SK-N-SH (cell line): ENCODE results near the gene PLK3. TPM values are rescaled to one million over a fixed set of nuclear protein-coding genes. Genes with fewer than 3 reads are reported as not detected.

ENCODE experiments used
- CTCF ChIA-PET: fragments of 300-600, 350-600 bp; formaldehyde crosslinking; extraction: SDS; loops from one replicate; lab custom pipeline; 2021; lab: Yijun Ruan, JAX
- POLR2A ChIA-PET: fragments of 350-600 bp; sonication (Branson Sonifier 250); formaldehyde crosslinking; extraction: SDS; loops from one replicate; lab custom pipeline; 2020; ENCODE audit warnings: antibody characterized with exemption, inconsistent platforms; lab: Yijun Ruan, JAX
- DNase-seq: peaks from one replicate; pipeline ENCODE4 v3.0.0; 2012
- H2AFZ ChIP-seq: fragments of 200-600 bp; sonication (generic); 2 replicates; pipeline ENCODE4 v1.8.1; 2016; ENCODE audit warnings: antibody characterized with exemption, mild to moderate bottlenecking, low read depth
- H3F3A ChIP-seq: fragments of 200-600 bp; sonication (generic); replicated peaks from 2 replicates; pipeline ENCODE3; 2016; ENCODE audit warnings: antibody characterized with exemption, mild to moderate bottlenecking; ENCODE audit not compliant: insufficient read depth
- H3K27ac ChIP-seq, 2 experiments: fragments of 200-500 bp in 1 of 2; fragments of 200-600 bp in 1 of 2; sonication (Bioruptor generic) in 1 of 2; sonication (generic), shearing (Covaris generic) in 1 of 2; 2 replicates each; pipeline versions ENCODE4 v1.5.1 to v1.6.1; 2014 to 2016; ENCODE audit warnings: low read depth in 2 of 2, inconsistent platforms in 1 of 2, low read length in 1 of 2, mild to moderate bottlenecking in 1 of 2, mixed read lengths in 1 of 2
- H3K27me3 ChIP-seq: fragments of 200-600 bp; sonication (generic), shearing (Covaris generic); 2 replicates; pipeline ENCODE4 v1.6.1; 2016; ENCODE audit warnings: mixed run types; ENCODE audit not compliant: insufficient read depth
- H3K36me3 ChIP-seq, 2 experiments: fragments of 200-500 bp in 1 of 2; fragments of 200-600 bp in 1 of 2; sonication (Bioruptor generic) in 1 of 2; sonication (generic) in 1 of 2; replicated peaks in 1 of 2; 2 replicates each; pipeline versions ENCODE3 to v1.5.1; 2014 to 2016; ENCODE audit warnings: low read length in 1 of 2, mild to moderate bottlenecking in 1 of 2; ENCODE audit not compliant: insufficient read depth in 2 of 2, control insufficient read depth in 1 of 2
- H3K4me1 ChIP-seq, 2 experiments: fragments of 200-500 bp in 1 of 2; fragments of 200-600 bp in 1 of 2; sonication (Bioruptor generic) in 1 of 2; sonication (generic), shearing (Covaris generic) in 1 of 2; 2 replicates each; pipeline versions ENCODE4 v1.5.1 to v1.6.1; 2014 to 2016; ENCODE audit warnings: low read depth in 1 of 2, low read length in 1 of 2, mixed run types in 1 of 2; ENCODE audit not compliant: insufficient read depth in 2 of 2, control insufficient read depth in 1 of 2
- H3K4me2 ChIP-seq: fragments of 200-600 bp; sonication (generic), shearing (Covaris generic); 2 replicates; pipeline ENCODE4 v1.6.1; 2017; ENCODE audit warnings: mixed run types
- H3K4me3 ChIP-seq, 2 experiments: fragments of 200-500 bp in 1 of 2; fragments of 200-600 bp in 1 of 2; sonication (Bioruptor generic) in 1 of 2; sonication (generic), shearing (Covaris generic) in 1 of 2; 2 replicates each; pipeline versions ENCODE4 v1.5.1 to v1.8.1; 2014 to 2016; ENCODE audit warnings: low read depth in 2 of 2, inconsistent platforms in 1 of 2, low read length in 1 of 2, mild to moderate bottlenecking in 1 of 2, mixed read lengths in 1 of 2, moderate library complexity in 1 of 2
- H3K79me2 ChIP-seq: fragments of 200-600 bp; sonication (generic); 2 replicates; pipeline ENCODE4 v1.8.1; 2017; ENCODE audit warnings: mild to moderate bottlenecking; ENCODE audit not compliant: insufficient read depth
- H3K9ac ChIP-seq: fragments of 200-600 bp; sonication (generic); 2 replicates; pipeline ENCODE4 v1.6.1; 2017; ENCODE audit warnings: mixed run types
- H3K9me2 ChIP-seq: fragments of 200-600 bp; sonication (generic); 2 replicates; pipeline ENCODE4 v1.6.1; 2017; ENCODE audit warnings: mixed run types
- H3K9me3 ChIP-seq: fragments of 200-600 bp; sonication (generic); 2 replicates; pipeline ENCODE4 v1.6.1; 2017; ENCODE audit warnings: mixed run types, mild to moderate bottlenecking, moderate library complexity
- H4K20me1 ChIP-seq: fragments of 200-600 bp; sonication (generic); 2 replicates; pipeline ENCODE4 v1.6.1; 2017; ENCODE audit warnings: mild to moderate bottlenecking, mixed run types; ENCODE audit not compliant: insufficient read depth
- CHD2 ChIP-seq: fragments of 150-350 bp; IDR thresholded peaks from 2 replicates; pipeline ENCODE4 v1.6.1; 2018; ENCODE audit warnings: low read length; ENCODE audit not compliant: partially characterized antibody
- EZH2phosphoT487 ChIP-seq: fragments of 200-600 bp; sonication (generic); IDR thresholded peaks from 2 replicates; pipeline ENCODE4 v1.6.1; 2017; ENCODE audit warnings: low read depth, mixed run types, mild to moderate bottlenecking, antibody characterized with exemption, moderate library complexity, borderline replicate concordance
- FOSL2 ChIP-seq: IDR thresholded peaks from 2 replicates; pipeline ENCODE4 v1.4.0; 2012; ENCODE audit warnings: low read depth, mild to moderate bottlenecking, moderate library complexity, borderline replicate concordance
- FOXM1 ChIP-seq: IDR thresholded peaks from 2 replicates; pipeline ENCODE4 v1.4.0; 2012; ENCODE audit warnings: low read depth, mild to moderate bottlenecking
- GABPA ChIP-seq: IDR thresholded peaks from 2 replicates; pipeline ENCODE4 v1.4.0; 2012; ENCODE audit warnings: low read depth, mild to moderate bottlenecking
- MEF2A ChIP-seq: IDR thresholded peaks from 2 replicates; pipeline ENCODE4 v1.4.0; 2012; ENCODE audit warnings: low read depth, borderline replicate concordance
- MXI1 ChIP-seq: IDR thresholded peaks from 2 replicates; pipeline ENCODE4 v1.6.1; 2012; ENCODE audit warnings: mild to moderate bottlenecking, low read depth, low read length, improper control_type of control experiment
- NRF1 ChIP-seq: IDR thresholded peaks from 2 replicates; pipeline ENCODE4 v1.6.1; 2012; ENCODE audit warnings: low read depth, mild to moderate bottlenecking, low read length
- RAD21 ChIP-seq: IDR thresholded peaks from 2 replicates; pipeline ENCODE4 v1.6.1; 2012; ENCODE audit warnings: mild to moderate bottlenecking, low read length
- RFX5 ChIP-seq: IDR thresholded peaks from 2 replicates; pipeline ENCODE4 v1.6.1; 2012; ENCODE audit warnings: mild to moderate bottlenecking, improper control_type of control experiment, low read length
- RXRA ChIP-seq: IDR thresholded peaks from 2 replicates; pipeline ENCODE4 v1.4.0; 2012; ENCODE audit warnings: low read depth, mild to moderate bottlenecking, borderline replicate concordance
- SMC3 ChIP-seq: IDR thresholded peaks from 2 replicates; pipeline ENCODE4 v1.6.1; 2012; ENCODE audit warnings: low read depth, low read length, improper control_type of control experiment
- TAF1 ChIP-seq: IDR thresholded peaks from 2 replicates; pipeline ENCODE4 v1.6.1; 2012; ENCODE audit warnings: low read depth, mild to moderate bottlenecking, low read length, moderate library complexity, borderline replicate concordance
- TCF12 ChIP-seq: IDR thresholded peaks from 2 replicates; pipeline ENCODE4 v1.4.0; 2012
- TEAD4 ChIP-seq: IDR thresholded peaks from 2 replicates; pipeline ENCODE4 v1.4.0; 2012; ENCODE audit warnings: mild to moderate bottlenecking, borderline replicate concordance; ENCODE audit not compliant: insufficient read depth
- WGBS: methylation state at CpG from one replicate; pipeline ENCODE4 v1.1.6; 2017; ENCODE audit warnings: low lambda C conversion rate; 5-methylcytosine and 5-hydroxymethylcytosine counted together
- polyA plus RNA-seq, 3 experiments: library from polyadenylated mRNA; depleted of rRNA; stranded (reverse); fragments of >200 nt; gene quantifications; 2 replicates each; pipeline ENCODE4 v1.2.3, GENCODE V29; 2012
- TF ChIP-seq, protein P1 (sequence below): fragments of 200-600 bp; sonication (generic); IDR thresholded peaks from 2 replicates; pipeline ENCODE4 v1.6.1; 2017; ENCODE audit warnings: antibody characterized with exemption, mild to moderate bottlenecking, moderate library complexity
- TF ChIP-seq, protein P2 (sequence below): IDR thresholded peaks from 2 replicates; pipeline ENCODE4 v1.4.0; 2012; ENCODE audit warnings: low read depth, borderline replicate concordance
- TF ChIP-seq, protein P3 (sequence below): IDR thresholded peaks from 2 replicates; pipeline ENCODE4 v1.4.0; 2012; ENCODE audit warnings: low read depth

PLK3 gene
- polyA plus RNA-seq, 1 of the 3 experiments (the other 2 are of a cell fraction), result 82.8 TPM

DNA sequence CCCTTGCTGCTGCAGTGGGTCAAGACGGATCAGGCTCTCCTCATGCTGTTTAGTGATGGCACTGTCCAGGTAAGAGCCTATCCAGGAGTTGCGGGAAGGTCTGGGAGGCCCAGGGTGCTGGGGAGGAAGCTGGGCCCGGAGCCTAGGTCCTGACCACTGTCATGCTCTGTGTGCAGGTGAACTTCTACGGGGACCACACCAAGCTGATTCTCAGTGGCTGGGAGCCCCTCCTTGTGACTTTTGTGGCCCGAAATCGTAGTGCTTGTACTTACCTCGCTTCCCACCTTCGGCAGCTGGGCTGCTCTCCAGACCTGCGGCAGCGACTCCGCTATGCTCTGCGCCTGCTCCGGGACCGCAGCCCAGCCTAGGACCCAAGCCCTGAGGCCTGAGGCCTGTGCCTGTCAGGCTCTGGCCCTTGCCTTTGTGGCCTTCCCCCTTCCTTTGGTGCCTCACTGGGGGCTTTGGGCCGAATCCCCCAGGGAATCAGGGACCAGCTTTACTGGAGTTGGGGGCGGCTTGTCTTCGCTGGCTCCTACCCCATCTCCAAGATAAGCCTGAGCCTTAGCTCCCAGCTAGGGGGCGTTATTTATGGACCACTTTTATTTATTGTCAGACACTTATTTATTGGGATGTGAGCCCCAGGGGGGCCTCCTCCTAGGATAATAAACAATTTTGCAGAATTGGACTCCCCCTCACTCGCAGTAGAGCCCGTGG is 5.3 kb downstream of the PLK3 start:
- Histone ChIP-seq H4K20me1 (peaks cover 32% of the 10 kb centered on the region), H3K4me2 (peak overlapping the region; percentile 98; the same call in 1 of the 2 replicates), H3K36me3 (peaks cover 43 to 57% of the 10 kb centered on the region in 2 experiments), H3K27ac (peak overlapping the region in 1 of 2 experiments; percentile 100; a peak in 2 of 4 replicates), H2AFZ (no peak overlapping the region), H3K9me3 (no peaks in the 10 kb centered on the region), H3K9me2 (no peaks in the 10 kb centered on the region), H3F3A (peaks cover 61% of the 10 kb centered on the region), H3K27me3 (no peaks in the 10 kb centered on the region), H3K9ac (peak overlapping the region; percentile 94; the same call in 1 of the 2 replicates), H3K4me1 (peaks cover 56 to 65% of the 10 kb centered on the region in 2 experiments; a peak in 3 of 4 replicates), H3K4me3 (no peak overlapping the region), H3K79me2 (peaks cover 79% of the 10 kb centered on the region)
- POLR2A ChIA-PET, result no interaction called here
- TF ChIP-seq, protein P1, sequence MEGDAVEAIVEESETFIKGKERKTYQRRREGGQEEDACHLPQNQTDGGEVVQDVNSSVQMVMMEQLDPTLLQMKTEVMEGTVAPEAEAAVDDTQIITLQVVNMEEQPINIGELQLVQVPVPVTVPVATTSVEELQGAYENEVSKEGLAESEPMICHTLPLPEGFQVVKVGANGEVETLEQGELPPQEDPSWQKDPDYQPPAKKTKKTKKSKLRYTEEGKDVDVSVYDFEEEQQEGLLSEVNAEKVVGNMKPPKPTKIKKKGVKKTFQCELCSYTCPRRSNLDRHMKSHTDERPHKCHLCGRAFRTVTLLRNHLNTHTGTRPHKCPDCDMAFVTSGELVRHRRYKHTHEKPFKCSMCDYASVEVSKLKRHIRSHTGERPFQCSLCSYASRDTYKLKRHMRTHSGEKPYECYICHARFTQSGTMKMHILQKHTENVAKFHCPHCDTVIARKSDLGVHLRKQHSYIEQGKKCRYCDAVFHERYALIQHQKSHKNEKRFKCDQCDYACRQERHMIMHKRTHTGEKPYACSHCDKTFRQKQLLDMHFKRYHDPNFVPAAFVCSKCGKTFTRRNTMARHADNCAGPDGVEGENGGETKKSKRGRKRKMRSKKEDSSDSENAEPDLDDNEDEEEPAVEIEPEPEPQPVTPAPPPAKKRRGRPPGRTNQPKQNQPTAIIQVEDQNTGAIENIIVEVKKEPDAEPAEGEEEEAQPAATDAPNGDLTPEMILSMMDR, result peak; percentile 29
- TF ChIP-seq TCF12, result no peak
- CTCF ChIA-PET, result no interaction called here
- DNase-seq, result no peak
- 93% methylated on average over 17 of the region's 20 CpGs for WGBS

DNA sequence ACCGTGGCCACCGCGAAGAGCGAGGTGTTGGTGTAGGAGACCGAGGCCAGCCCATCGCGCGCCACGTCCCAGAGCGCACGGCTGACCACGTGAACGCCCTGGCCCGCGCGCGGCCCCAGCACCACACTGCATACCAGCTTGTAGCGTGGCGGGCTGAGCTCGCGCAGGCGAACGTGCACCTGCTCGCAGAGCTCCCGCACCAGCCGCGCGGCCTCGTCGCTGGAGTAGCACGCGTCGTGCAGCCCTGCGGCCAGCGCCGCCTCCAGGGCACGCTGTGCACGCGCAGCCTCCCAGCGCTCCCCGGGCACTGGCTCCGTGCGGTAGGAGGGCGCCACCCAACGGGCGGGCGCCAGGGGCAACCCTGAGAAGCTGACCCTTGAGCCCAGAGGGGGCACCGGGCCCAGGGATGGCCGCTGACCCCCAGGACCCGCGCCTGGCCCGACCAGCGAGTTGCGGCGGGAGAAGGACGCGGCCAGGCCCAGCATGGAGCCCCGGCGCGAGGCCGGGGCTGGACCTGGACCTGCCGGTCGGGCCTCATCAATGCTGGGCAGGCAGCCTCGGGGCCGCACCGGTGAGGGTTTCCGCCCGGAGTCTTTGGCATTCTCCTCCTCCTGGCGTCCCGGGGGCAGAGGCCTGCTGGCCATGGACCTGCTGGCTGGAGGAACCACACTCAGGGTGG is 6.0 kb downstream of the PLK3 start:
- Histone ChIP-seq H2AFZ (no peak overlapping the region), H3K4me2 (peak overlapping the region; percentile 57), H3K9ac (peak overlapping the region; percentile 94), H3F3A (peaks cover 68% of the 10 kb centered on the region), H3K27me3 (no peaks in the 10 kb centered on the region), H3K36me3 (peaks cover 43 to 57% of the 10 kb centered on the region in 2 experiments), H3K4me3 (0 out of 4 replicates have a peak overlapping the region, but pooled peaks of 1 of the 2 experiments have one; percentile 1), H4K20me1 (peaks cover 25% of the 10 kb centered on the region), H3K27ac (peak overlapping the region; percentile 94 to 100), H3K9me3 (no peaks in the 10 kb centered on the region), H3K4me1 (peaks cover 57 to 72% of the 10 kb centered on the region in 2 experiments; a peak in 3 of 4 replicates), H3K9me2 (no peaks in the 10 kb centered on the region), H3K79me2 (peaks cover 75% of the 10 kb centered on the region)
- DNase-seq, result peak; percentile 31
- TF ChIP-seq TEAD4, result no peak
- TF ChIP-seq, protein P2, sequence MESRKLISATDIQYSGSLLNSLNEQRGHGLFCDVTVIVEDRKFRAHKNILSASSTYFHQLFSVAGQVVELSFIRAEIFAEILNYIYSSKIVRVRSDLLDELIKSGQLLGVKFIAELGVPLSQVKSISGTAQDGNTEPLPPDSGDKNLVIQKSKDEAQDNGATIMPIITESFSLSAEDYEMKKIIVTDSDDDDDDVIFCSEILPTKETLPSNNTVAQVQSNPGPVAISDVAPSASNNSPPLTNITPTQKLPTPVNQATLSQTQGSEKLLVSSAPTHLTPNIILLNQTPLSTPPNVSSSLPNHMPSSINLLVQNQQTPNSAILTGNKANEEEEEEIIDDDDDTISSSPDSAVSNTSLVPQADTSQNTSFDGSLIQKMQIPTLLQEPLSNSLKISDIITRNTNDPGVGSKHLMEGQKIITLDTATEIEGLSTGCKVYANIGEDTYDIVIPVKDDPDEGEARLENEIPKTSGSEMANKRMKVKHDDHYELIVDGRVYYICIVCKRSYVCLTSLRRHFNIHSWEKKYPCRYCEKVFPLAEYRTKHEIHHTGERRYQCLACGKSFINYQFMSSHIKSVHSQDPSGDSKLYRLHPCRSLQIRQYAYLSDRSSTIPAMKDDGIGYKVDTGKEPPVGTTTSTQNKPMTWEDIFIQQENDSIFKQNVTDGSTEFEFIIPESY, result no peak
- no peak for TF ChIP-seq TAF1
- TF ChIP-seq, protein P1, result no peak
- no peak for TF ChIP-seq RFX5
- TF ChIP-seq GABPA, result no peak
- TF ChIP-seq EZH2phosphoT487, result no peak
- no peak for TF ChIP-seq FOXM1
- TF ChIP-seq NRF1, result no peak
- no peak for TF ChIP-seq CHD2
- TF ChIP-seq, protein P3, sequence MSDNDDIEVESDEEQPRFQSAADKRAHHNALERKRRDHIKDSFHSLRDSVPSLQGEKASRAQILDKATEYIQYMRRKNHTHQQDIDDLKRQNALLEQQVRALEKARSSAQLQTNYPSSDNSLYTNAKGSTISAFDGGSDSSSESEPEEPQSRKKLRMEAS, result no peak
- no peak for TF ChIP-seq FOSL2
- TF ChIP-seq MXI1, result no peak
- TF ChIP-seq MEF2A, result no peak
- no peak for TF ChIP-seq RXRA
- TF ChIP-seq SMC3, result no peak
- TF ChIP-seq RAD21, result no peak
- 94% methylated on average over 7 of the region's 70 CpGs for WGBS
- ChIA-PET CTCF (no interaction called here), POLR2A (interaction anchor here (3.2 kb wide), 1 partner anchor 12 kb away, joined by 15 read pairs; no protein-coding TSS in a partner anchor)
